Measurements from ENCODE around the gene TWIST2.

DNA sequence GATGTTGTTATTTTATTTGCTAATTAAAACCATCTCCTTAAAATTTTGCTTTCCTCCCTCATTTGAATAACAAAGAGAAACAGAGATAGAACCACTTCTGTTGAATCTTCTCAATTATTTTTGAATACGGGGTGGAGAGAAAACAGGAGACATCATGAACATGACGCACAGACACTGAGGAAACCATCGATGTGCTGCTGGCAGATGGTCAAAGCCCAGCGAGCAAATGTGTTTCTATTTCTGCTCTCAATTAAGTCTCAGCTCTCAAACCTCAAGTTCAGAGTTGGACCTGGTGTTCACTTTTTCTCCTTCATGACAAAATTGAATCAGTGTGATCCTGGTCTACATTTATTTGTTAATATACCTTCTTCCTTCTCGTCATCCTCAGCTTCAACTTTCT is 36.1 kb upstream of the TWIST2 start:
- TF ChIP-seq, protein P1, sequence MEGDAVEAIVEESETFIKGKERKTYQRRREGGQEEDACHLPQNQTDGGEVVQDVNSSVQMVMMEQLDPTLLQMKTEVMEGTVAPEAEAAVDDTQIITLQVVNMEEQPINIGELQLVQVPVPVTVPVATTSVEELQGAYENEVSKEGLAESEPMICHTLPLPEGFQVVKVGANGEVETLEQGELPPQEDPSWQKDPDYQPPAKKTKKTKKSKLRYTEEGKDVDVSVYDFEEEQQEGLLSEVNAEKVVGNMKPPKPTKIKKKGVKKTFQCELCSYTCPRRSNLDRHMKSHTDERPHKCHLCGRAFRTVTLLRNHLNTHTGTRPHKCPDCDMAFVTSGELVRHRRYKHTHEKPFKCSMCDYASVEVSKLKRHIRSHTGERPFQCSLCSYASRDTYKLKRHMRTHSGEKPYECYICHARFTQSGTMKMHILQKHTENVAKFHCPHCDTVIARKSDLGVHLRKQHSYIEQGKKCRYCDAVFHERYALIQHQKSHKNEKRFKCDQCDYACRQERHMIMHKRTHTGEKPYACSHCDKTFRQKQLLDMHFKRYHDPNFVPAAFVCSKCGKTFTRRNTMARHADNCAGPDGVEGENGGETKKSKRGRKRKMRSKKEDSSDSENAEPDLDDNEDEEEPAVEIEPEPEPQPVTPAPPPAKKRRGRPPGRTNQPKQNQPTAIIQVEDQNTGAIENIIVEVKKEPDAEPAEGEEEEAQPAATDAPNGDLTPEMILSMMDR (IDR thresholded peaks at IDR 0.05), result no peak
- no peak for TF ChIP-seq POLR2A (IDR thresholded peaks at IDR 0.05)
